ENCODE measurements around the gene FARP1.

Gene FARP1

DNA sequence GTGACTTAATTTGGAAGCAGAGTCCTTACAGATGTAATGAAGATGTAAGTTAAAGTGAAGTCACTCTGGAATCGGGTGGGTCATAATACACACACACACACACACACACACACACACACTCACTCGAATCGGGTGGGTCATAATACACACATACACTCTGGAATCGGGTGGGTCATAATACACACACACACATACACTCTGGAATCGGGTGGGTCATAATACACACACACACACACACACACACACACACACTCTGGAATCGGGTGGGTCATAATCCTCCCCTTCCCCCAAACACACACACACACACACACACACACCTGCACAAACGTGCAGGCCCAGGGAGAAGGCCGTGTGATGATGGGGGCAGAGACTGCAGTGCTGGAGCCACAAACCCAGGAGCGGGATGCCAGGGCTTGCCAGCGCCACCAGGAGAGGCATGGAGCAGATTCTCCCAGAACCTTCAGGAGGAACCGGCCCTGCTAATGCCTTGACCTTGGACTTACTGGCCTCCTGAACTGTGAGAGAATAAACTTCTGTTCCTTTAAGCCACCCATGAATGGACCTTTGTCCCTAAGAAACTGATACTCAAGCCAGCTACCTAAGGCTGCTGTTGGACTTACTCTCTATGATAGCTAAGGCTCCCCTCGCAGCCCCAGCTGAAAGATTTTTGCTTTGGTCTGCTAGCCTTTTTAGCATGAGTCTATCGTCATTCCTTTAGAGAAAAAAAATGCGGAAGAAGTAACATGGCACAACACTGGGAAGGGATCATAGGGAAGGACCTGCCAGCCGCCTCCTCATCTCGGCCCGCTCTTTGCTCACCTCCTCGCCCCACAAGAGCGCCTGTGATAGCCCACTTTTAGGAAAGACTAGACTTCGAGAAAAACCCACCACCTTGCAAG lies 170.4 kb downstream of the FARP1 start:
- no peak for DNase-seq

DNA sequence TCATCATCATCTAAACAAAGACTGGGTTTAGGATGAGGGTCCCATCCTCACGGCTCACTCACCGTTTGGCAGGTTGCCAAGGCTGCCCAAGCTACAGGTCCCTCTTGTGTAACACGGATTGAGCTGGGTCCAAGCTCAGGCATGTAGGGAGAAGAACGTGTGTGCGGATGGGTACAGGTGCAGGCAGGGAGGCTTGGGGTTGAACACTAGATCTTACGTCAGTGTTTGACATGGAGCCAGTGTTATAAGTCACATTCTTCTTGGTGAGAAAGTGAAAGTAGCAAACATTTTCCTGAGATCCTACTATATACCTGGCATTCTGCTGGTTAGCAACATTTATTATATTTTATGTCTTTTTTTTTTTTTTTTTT lies 171.0 kb downstream of the FARP1 start:
- no peak for DNase-seq

DNA sequence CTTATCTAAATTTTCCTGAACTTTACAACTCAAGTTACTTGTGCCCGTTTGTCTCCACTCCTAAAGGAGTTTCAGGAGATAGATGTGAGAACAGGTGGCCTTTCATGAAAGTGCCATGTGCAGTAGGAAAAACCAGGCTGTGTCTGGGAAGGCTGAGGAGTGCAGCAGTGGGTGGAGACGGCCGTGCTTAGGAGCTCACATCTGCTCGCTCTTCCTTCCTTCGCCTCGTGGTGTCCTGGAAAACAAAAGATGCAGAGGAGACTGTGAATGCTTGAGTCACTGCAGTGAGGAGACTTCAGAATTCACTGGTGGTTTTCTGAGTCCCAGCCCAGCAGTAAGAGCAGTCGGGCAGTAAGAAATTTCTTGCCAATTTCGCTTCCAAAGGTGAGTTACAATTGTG lies 172.6 kb downstream of the FARP1 start:
- DNase-seq, result no peak

DNA sequence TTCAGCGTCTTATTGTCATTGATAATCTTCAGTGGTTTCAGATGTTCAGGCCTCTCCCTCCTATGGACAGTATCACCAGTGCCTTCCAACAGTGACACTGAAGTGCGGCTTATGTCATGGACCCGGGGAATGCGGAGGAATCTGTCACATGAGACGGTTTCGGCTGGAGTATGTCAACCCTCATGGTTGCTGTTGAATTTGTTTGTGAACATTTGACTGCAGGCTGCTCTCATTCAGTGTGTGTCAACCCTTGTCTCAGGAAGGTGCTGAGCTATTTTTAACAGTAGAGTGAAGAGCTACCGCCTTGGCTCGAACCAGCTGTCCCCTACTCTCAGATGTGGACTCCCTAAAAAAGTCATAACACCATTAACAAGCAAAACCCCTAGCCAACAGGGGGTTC lies 173.0 kb downstream of the FARP1 start:
- DNase-seq, result no peak

DNA sequence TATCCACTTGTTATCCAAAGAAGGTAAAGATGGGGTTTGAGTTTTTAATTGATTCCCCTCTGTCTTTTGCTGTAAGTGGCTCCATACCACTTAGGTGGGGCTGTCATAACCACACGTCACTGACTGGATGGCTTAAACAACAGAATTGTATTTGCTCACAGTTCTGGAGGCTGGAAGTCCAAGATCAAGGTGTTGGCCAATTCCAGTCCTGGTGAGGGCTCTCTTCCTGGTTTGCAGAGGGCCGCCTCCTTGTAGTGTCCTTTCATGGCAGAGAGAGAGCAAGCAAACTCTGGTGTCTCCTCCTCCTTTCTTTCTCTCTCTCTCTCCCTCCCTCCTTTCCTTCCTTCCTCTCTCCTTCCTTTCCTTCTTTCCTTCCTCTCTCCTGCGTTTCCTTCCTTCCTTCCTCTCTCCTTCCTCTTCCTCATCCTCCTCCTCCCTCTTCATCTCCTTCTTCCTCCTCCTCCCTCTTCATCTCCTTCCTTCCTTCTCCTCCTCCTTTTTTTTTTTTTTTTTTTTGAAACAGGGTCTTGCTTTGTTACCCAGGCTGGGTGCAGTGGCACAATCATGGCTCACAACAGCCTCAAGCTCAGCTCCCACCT lies 174.8 kb downstream of the FARP1 start:
- no peak for DNase-seq

DNA sequence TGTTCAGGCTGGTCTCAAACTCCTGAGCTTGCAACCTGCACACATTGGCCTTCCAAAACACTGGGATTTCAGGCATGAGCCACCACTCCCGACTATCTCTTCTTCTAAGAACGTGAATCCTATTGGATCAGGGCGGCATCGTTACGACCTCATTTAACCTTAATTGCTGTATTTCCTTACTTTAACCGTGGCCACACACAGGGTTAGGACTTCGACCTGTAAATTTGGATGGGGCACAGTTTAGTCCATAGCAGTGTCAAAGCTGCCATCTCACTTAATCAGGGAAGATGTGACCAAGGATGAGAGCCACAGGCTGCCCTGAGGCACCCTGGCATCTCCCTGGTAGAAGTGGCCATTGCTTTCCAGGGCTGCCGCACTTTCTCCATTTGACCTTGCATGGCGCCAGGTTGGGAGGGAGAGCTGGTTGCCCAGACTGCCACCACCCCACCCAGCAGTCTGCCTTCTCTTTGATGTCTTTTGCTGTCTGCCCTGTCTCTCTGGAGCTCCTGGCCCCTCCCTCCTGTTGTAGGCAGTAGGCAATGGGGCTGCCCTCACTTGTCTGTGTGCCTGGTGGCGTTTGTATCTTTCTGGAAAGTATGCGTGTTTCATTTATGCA lies 175.5 kb downstream of the FARP1 start:
- no peak for DNase-seq

DNA sequence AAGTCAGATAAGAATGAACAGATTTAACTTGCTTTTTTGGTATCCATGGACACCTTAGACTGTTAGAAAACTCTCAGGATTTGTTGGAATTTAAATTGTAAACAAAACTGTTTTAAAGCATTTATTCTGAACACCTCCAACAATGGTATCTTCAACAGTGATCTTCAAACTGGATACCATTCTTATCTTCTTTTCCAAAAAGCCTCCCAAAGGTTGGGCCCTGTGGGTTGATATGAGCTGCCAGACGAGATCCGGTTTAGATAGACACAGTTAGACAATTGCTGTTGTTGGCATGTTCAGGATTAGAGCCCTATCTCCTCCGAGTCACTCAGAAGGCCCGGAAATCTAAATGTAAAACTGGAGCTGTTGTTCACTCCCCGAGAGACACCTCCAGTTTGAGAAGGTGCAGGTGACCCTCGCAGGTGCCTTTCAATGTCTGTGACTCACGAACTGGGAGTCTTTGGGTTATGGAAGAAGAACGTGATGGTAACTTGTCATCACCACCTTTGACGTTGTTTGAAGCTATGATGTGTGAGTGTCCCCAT lies 177.7 kb downstream of the FARP1 start:
- no peak for DNase-seq

DNA sequence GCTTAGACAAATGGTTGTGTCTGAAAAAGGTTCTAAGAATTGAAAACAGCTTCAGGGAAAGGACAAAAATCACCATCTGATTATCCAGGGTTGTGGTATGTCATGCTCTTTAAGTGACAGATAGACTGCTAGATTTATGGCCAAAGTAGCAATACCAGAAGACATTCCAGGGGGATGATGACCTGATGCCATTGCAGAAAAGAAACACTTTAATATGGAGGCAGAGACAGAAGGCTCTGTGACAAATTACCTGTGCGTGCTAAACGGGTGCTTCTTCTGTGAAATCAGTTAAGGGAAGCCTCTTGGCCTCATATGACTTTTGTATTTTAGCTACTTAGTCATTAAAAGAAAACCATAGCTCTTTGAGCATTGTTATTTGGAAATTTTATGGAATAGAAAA lies 178.5 kb downstream of the FARP1 start:
- no peak for DNase-seq

DNA sequence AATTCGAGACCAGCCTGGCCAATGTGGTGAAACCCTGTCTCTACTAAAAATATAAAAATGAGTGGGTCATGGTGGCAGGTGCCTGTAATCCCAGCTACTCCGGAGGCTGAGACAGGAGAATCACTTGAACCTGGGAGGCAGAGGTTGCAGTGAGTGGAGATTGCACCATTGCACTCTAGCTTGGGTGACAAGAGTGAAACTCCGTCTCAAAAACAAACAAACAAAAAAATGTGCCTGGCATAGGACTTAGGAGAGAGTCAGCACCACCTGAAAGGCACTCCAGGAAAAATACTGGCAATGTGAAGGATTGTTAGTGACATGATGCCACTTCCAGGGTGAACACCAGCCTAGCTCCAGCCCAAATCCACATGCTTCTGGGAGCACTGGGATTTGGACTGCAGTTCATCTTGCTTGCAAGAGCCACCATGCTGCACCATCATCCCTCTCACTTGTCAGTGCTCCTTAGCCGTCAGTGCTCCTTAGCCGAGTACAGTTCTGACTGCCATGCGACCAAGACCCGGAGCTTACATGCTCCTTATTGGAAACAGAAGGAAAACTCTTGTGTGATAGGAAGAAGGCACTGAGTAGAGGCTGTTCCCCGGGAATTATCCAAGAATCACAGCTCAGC lies 179.3 kb downstream of the FARP1 start:
- no peak for DNase-seq

DNA sequence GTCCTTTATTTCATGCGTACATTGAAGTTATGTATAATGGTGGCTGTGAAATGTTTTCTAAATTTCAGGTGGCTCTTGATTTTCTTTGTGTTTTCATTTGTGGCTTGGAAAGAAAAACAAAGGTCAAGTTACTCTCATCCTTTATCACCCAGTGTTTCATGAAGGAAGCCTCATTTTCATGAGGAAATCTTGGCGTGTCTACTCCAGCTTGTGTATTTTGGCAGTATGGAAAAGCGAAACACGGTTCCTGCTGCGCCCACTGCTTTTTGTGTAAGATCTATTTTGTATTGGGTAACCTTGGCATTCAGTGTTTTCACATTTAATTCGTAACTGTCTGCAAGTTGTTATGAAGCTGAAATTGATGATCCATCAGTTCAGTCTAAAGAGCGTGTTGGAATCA lies 181.2 kb downstream of the FARP1 start:
- no peak for DNase-seq

DNA sequence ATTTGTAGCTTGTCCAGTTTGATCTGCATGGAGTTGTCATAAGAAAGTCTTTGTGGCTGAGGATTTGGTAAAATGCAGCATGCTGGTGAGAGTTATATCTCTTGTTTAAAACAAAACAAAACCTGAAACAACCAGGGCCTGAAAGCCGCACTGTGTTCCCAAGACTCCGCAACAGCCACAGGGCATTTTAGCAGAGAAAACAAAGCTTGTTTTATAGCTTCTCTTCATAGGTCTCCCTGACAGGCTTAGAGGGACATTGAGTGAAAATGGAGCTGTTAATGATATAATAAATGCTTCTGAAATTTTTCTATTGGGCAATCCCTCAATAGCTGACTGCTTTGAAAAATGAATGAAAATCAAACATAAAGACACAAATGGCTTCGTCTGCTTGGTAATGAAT lies 182.8 kb downstream of the FARP1 start:
- no peak for DNase-seq

DNA sequence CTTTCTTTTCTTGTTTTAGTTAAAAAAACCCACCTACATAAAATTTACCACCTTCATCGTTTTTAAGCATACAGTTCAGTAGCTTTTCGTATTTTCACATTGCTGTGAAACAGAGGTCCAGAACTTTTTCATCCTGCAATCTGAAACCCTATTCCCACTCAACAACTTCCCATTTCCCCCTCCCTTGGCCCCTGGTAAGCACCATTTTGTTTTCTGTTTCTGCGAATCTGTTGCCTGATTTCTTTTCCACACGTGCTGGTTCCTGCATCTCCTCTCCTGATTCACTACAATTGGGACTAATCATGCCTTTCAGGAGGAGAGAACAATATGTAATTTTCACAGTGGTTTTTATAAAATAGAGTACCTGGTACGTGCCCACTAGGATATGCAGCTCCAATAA lies 183.4 kb downstream of the FARP1 start:
- no peak for DNase-seq

DNA sequence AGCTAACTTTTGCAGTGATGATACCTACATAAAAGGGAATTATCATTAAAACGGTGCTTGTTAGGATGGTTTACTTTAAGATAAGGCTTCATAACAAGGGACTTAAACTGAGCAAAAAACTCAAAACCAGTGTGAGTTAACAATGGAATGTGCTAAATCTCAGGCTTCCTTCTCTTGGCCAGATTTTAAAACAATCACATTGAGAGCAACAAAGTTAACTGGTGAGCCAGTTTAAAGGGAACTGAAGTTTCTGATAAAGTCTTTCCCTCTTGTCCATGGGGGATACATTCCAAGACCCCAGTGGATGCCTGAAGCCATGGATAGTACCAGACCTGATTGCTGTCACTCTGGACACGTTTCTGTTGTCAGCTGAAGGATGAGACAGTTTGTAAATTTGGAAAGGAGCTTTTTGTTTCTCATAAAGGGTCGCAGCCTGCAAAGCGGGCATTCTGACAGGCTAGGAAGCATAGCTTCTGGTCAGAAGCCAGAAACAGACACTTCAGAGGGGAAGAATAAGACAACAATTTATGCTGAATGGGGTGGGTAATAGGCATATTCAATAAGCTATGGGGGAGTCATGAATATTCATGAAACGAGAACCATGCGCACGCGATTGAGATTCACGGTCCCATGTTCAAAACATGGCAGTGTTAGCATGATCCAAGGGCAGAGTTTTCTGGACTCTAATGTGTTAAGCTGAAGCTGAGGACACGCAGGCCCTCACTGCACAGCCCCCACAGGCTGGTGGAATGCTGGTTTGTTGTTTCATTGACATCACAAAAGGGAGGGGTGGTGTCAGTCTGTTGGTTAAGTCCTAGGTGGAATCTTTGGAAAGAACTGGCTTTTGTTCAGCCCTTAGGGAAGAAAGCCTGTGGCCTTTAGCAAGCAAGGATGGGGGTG lies 184.7 kb downstream of the FARP1 start:
- no peak for DNase-seq

DNA sequence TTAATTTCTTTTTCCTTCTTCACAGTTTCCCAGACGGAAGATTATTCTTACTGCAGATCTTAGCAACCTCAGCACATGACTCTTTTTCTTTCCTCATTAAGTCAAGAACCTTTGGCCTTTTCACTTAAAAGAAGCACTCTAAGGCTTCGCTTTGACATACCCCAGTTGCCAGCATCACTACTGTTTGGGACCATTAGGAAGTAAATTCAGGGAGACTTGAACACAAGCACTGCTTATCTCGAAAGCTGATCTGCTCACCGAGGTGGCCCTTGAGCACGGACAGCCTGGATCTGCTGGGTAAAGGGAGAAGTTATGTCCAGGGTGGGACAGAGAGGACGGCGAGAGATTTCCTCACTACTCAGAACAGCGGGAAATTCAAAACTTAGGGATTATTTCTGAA lies 185.6 kb downstream of the FARP1 start:
- DNase-seq, result no peak

DNA sequence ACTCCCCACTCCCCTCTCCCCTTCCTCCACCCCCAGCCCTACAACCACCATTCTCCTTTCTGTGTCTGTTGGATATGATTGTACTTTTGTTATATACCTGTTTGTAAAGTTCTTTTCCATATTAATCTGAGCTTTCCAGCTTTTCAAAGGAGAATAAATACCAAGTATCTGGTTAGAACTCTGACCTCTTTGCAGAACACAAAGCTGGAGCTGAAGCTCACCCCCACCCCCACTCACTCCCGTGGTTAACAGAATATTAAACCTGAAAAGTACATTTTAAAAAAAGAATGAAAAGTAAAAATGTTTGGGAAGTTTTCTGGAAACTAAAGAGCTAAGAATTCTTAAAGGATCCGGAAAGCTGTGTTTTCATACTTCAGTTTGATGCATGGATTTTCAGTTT lies 189.3 kb downstream of the FARP1 start:
- DNase-seq, result no peak

DNA sequence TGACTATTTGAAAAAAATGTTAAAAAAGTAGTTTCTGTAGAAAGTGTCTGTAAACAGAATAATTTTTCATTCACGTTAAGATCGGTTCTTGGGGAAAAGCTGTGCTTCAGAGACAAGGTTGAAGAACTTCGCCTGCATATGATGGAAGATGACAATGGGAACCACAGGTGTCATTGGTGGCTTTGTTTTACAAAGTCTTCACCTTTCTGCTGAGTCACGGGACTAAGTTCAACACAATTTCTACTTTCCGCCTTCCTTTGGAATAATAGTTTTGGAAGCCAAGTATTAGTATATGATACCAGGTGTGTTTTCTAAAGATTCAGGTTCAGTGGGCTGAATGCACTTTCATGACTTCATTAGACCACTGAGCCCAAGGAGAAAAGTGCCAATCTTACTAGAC lies 189.8 kb downstream of the FARP1 start:
- DNase-seq, result no peak

DNA sequence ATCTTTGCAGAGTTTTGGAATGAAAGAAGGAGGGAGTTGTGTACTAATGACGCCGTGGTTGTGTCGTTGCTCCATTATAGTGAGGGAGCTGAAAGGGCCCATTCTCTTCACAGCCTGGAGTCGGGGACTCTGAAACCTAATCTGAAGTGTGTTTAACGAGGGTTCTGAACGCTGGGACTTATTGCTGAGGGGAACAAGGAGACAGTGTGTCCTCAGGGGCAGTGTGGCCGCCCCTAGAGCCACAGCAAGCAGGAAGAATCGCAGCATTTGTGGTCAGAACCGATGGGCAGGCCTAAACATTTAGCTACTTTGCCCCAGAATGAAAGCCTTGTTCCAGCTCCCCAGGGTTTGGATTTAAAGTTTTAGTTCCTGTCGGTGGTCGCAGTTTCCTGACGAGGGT lies 190.6 kb downstream of the FARP1 start:
- no peak for DNase-seq

DNA sequence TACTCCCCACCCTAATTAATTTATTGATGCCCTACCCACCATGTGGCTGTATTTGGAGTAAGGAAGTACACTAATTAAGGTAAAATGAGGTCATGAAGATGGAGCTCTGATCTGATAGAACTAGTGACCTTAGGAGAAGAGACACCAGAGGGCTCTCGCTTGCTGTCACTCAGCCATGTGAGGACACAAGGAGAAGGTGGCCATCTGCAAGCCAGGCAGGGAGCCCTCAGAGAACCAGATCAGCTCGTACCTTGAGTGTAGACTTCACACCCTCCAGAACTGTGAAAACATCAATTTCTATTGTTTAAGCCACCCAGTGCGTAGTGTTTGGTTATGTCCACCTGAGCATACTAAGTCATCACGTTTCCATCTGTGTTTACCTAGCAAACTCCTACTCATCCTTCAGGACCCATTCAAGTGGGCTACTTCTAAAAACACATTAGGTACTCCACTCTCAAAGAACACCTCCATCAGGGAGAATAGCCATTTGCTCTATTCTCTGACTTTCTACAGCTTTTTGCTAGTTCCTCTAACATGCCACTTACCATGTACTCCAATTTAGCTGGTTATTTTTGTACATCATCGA lies 191.8 kb downstream of the FARP1 start:
- no peak for DNase-seq

DNA sequence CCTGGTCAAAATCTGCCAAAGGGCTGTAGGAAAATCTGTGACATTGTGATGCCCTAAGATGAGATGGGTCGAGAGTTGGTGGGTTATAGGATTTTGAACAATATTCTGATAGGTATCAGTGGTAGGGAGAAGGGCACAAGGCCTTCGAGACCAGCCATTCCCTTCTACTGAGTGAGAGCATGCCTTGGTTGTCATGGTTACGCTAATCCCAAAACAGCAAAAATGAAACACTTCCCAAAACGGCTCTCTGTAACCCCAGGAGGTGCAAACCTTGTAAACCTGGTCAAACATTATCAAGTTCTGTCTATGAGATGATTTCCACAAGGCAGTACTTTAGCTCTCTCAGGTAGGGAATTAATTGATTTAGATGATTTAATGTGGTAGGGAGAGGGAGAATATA lies 192.8 kb downstream of the FARP1 start:
- DNase-seq, result no peak

DNA sequence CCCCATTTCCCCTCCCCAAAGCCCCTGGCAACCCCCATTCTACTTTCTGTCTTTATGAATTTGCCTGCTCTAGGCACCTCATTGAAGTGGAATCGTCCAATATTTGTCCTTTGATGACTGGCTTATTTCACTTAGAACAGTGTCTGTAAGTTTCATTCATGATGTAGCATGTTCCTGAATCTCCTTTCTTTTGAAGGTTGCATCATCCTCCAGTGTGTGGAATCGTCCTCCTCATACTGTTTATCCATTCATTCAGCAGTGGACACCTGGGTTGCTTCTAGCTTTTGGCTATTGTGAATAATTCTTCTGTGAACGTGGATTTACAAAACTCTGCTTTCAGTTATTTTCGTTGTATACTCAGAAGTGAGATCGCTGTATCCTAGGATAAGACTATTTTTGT lies 195.4 kb downstream of the FARP1 start:
- DNase-seq, result no peak

DNA sequence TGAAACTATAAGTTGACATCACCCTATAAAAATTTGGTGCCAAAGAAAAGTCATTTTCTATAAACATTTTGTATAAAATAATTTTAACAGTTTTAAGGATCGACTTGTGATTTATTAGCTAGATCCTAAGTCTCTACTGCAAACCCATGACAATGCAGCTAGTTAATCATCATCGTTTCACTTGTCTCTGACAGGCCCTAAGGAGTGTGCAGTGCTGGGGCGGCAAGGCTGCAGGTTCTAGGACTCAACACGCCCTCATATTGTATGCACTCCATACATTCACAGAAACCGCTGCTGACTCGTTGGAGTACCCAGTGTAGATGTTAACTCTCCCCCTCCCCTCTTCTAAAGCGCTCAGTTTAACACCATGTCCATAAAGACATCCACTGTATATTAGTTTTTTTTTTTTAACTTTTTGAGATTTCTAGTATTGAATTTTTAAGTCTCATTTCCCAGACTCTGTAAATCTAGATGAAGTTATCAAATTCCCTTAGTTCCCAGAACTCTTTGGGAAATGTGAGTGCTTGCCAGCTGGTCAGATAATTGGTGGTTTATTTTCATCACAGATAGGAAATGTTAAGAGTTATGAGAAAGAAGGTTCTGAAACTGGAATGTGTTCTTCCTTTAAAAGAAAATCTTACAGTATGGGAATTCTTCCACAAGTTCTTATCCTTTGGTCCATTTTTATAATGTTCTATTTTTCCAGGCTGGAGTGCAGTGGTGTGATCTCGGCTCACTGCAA lies 197.0 kb downstream of the FARP1 start:
- DNase-seq, result no peak
